Activated CD8-positive, alpha-beta memory T cell treated with anti-CD3 and anti-CD28 coated beads for 48 hours (primary cell): Measurements from ENCODE around the gene RFTN1.

Experiments used
- DNase-seq, 3 experiments: peaks; one replicate each; pipeline ENCODE4 v3.0.0-alpha.2; 2020; ENCODE audit warnings: low read depth in 2 of 3, low spot score in 2 of 3

The RFTN1 gene

GRCh38 chr3:16508591-16508995 is 4.9 kb downstream of the RFTN1 start:
- DNase-seq: no peak

GRCh38 chr3:16508243-16508578 is 5.3 kb downstream of the RFTN1 start:
- no peak for DNase-seq

DNA sequence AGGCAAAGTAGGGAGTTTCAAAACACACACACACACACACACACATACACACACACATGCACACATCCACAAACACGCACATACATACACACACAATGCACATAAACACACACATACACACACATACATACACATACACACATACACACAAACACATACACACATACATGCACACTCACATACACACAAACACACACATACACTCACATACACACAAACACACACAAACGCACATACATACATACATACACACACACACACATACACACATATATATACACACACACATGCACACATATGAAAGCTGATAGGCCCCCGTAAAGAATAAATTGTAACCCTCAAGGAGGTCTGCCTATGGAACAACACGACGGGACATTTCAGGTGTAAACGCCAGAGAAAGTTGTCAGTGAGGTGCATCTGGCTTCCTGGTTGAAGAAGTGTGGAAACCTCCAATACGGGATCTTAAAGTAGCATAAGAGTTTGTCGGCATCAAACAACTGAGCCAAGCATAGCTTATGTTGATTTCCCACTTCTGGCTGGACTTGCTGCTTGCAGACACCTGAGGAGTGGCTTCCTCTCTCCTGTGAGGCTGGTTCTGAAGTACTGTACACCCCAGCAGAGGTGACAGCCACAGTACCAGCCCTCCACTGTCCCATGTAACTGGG is 5.8 kb downstream of the RFTN1 start:
- no peak for DNase-seq

- no peak for DNase-seq
These were observed 6.5 kb downstream of the RFTN1 start for GRCh38 chr3:16506884-16507577.

GRCh38 chr3:16506451-16506850 is 7.0 kb downstream of the RFTN1 start:
- DNase-seq: no peak

DNA sequence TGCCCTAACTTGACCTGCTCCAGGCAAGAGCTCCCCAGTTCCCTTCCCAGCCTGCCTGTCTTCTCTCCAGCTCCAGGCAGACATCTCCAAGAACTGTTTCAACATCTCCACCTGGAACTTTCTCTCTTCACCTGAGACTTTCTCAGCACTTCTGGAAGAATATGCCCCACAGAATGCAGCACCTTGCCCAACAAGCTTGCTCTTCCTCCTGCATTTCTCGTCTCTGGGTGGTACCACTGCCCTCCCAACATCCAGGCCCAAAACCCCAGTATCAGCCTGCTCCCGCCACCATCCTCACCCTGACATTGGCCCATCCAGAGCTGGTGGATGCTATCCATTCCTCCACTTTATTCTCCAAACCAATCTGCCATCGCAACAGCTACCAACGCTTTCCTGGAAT is 8.8 kb downstream of the RFTN1 start:
- DNase-seq: no peak

DNA sequence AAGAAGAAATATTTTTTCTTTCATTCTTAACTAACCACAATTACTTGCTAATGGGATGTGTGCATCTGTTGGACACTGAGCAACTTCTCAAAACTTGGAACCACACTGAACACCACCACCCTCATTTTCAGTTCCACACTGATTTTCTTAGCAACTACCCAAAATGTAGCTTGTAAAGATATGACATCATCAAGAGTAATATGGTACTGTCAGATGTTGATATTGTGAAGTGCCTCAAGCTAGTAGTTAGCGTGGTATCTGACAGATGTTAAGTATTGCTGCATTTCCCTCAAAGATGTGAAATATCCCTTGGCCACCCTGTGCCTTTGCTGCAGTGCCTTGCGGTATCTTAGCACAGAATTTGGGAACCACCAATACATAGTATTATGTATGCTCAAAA is 9.3 kb downstream of the RFTN1 start:
- DNase-seq: no peak

DNA sequence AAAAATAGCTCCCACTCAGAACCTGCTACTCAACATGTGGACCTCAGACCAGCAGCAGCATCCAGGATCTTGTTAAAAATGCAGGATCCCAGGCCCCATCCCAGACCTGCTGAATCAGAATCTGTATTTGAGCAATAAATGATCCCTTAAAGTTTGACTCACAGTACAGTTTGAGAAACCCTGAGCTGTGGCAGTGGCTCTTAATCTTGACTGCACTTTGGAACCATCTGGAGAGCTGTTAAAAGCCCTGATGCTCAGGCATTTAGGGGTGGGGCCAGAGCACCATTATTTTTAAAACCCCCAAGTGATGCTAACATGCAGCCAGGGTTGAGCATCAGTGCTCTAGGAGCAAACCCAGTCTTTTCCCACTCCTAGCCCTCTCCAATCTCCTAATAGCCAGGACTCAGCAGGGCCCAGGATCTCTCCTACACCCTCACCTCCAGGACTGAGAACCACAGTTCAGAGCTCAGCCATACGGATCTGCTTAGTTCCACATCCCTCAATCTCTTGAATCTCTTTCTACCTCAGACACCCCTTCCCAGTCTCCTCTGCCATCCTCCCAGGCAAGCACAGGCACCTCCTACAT is 10.2 kb downstream of the RFTN1 start:
- DNase-seq: no peak

- no peak for DNase-seq
These were observed 11.1 kb downstream of the RFTN1 start for GRCh38 chr3:16502347-16502908.

DNA sequence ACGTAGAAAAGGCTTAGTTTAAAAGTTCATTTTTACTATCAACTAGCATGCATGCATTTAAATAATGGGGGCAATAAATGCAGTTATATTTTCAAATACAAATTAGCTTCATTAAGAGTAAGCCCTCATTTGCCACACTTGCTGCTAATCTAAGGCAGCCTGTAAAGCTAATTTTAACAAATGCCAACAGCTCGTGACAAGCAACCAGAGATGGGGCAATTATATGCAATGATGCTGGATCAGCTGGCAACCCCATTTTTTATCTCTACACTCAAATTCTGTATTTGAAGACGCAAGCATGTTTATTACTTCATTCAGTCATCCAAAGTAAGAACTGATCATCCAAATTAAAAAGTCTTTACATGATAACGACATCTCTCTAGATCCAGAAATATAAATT is 12.1 kb downstream of the RFTN1 start:
- no peak for DNase-seq

DNA sequence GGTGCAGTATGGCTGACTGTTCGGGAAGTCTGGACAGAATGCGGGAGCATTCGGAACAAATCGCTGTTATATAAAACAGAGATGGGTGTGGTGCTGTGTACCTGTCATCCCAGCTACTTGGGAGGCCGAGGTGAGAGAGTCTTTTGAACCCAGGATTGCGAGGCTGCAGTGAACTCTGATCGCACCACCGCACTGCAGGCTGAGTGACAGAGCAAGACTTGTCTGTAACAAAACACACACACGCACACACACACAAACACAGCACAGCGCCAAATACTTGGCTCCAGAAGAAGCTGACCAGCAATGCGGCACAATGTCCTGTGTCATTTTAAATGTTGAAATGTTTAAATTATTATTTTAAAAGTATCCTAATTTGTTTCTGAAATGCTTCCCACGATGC is 12.6 kb downstream of the RFTN1 start:
- DNase-seq: no peak

DNA sequence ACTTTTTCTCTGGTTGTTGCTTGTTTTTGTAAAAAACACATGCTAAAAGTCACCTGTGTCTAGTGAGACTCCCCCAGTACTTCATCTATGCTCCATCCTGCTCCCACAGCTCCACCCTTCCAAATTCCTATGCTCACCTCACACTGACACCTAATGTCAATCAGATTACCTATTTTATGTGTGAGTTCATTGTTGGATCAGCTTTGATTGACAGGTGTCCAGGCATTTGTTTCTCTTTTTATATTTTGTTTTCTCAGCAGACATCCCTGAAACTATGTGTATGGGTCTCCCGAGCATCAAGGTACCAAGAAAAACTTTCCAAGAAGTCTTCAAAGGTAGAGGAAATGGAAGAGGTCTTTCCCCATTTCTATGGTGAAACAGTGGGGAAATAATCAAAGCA is 13.4 kb downstream of the RFTN1 start:
- no peak for DNase-seq

GRCh38 chr3:16499351-16499750 is 14.1 kb downstream of the RFTN1 start:
- DNase-seq: no peak

- no peak for DNase-seq
These were observed 15.2 kb downstream of the RFTN1 start for GRCh38 chr3:16498130-16498890.

- no peak for DNase-seq
These were observed 16.9 kb downstream of the RFTN1 start for GRCh38 chr3:16496408-16497222.

DNA sequence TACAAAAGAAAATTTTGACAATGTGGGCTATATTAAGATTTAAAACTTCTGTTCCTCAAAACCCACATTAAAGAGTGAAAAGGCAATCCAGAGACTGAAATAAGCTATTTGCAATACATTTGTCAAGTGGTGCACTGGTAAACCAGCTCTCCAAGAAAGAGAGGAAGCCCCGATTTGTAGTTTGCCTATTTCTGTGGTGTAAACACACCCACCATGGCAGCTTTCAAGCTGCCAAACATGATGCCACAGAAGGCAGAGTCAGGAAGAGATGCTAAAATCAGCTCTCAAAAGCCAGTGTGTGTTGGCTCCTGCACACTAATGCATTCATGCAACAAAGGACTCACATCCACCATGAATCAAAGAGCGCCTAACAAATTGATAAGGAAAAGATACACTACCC is 17.5 kb downstream of the RFTN1 start:
- no peak for DNase-seq

DNA sequence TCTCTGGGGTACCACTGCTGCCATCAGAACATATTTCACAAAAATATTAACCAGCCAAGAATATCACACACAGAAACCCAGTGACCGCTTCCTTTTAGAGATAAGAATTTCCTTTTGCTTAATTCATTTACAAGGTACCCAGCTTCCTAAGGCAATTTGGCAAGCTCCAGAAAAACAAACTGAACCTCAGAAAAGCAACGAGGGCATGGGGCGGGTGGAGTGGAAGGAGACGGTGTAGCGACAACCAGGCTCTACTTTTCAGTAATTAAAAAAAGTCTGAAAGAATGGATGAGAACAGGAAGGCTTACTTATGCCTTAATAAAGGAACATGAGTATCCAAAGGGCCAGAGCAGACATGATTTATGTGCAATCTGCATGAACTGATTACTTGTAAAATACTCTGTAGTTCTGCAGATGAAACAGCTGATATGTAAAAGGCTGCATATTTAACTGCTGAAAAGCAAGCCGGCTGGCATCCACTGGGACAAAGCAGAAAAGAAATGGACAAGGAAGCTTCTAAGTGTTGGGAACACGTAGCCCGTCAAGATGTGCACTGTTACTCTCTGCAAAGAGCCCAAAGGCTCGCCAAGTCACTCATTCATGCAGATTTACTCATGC is 18.6 kb downstream of the RFTN1 start:
- no peak for DNase-seq

DNA sequence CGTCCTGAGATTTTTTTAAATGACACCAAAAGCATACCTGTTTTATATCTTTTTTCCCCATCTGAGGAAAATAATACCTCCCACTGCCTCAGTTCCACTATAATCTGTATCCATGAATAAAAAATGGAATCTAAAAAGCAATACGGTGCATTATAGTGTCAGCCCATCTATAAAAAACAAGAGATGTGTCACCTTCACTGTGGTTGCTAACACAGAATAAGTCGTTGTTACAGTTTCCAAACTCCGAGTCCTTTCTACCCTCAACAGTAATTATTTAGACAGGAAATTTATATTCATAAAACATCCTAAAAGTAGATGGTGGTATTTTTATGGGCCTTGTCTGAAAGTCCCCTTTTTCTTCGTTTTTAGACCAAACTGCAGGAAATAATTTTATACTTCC is 19.4 kb downstream of the RFTN1 start:
- DNase-seq: no peak

- DNase-seq: no peak
These were observed 23.4 kb downstream of the RFTN1 start for GRCh38 chr3:16490062-16490619.
